Pulmonary artery endothelial cell (primary cell): Measurements from ENCODE around the gene KRT4. TPM values are rescaled to one million over a fixed set of nuclear protein-coding genes. Genes with fewer than 3 reads are reported as not detected.

ENCODE experiments used
- DNase-seq: peaks from one replicate; pipeline ENCODE4 v3.0.0-alpha.2; 2011; ENCODE audit warnings: low read depth, low spot score
- total RNA-seq: library from RNA; depleted of rRNA; stranded (reverse); fragments of >200 nt; gene quantifications from 2 replicates; pipeline ENCODE4 v1.2.3, GENCODE V29; 2014

The KRT4 gene
- total RNA-seq, 1 donor from 2014 or later, result not detected

DNA sequence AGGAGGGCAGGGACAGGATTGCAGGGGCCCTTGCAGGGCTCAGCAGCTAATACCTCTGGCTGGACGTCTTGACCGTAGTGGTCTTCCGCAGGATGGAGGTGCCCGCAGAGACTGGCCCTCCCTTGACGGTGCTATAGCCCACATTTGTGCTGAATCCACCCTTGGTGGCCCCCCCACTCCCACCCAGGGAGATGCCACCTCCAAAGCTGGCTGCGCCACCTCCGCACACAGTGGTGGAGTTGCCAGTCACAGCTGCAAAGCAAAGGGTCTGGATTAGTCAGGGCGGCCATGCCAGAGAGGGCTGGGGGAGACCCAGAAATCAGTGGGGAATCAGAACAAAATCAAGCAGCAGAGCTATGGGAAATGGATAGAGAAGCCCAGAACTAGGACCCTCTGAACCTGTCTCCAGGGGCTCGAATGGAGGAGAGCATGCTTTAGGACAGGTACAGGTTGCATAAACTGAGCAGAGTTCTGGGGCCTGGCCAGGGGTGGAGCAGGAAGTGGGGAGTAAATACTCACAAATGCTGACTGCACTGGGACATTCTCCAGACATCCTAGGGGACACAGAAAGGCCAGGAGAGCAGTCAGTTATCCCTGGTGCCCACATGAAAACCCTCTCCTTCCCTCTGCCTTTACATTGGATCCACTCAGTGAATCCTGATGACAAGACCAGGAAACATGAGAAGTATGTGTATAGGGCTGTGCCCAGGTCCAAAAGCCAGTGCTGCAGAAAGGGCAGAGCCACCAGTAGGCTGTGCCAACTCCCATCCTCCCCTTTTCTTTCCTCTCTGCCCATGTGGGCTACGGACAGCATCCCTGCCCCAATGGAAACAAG is 8.1 kb upstream of the KRT4 start:
- DNase-seq, result no peak

DNA sequence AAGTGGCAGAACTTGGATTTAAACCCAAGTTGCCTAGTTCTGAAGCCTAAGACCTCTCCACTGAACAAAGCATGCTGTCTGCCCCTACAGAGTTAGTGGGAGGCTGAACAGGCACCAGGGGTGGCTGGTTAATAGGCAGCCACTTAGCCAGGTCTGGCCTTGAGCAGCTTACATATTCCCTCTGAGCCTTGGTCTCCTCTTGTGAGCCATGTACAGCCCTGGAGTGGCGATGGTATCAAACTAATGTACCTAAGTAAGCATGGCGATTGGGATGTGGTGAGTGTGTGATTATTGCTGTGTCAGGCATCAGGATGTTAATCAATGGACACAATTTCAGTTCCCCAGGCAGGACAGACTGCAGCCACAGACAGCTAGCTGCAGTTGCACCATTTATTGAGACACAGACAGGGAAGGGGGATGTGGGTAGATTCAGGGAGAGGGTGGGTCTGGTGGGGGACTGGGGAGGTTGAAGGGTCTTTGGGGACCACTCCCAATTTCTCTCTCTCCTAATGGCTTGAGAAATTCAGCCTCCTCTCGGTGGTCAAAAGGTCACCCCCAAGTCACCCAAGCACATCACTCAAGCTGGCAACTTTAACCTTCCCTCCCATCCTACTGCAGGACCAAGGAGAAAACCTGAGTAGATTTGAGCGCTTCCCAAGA is 7.3 kb upstream of the KRT4 start:
- DNase-seq, result no peak

DNA sequence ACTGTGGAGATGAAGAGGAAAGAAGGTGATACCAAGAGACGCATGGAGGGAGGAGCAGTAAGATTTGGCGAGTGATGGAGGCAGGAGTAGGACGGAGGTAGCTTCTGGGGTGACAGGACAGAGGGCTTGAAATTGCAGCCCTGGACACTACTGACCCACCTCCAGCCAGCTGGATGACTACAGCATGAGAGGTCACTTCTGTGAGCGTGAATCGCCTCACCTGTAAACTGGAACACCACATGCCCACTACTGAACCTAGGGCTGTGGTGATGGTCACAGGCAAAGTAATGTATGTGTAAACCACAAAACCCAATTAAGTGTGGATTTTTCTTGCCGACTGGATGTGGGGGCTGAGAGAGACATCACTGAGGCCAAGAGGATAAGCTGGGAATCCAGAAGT is 6.6 kb upstream of the KRT4 start:
- DNase-seq, result no peak

DNA sequence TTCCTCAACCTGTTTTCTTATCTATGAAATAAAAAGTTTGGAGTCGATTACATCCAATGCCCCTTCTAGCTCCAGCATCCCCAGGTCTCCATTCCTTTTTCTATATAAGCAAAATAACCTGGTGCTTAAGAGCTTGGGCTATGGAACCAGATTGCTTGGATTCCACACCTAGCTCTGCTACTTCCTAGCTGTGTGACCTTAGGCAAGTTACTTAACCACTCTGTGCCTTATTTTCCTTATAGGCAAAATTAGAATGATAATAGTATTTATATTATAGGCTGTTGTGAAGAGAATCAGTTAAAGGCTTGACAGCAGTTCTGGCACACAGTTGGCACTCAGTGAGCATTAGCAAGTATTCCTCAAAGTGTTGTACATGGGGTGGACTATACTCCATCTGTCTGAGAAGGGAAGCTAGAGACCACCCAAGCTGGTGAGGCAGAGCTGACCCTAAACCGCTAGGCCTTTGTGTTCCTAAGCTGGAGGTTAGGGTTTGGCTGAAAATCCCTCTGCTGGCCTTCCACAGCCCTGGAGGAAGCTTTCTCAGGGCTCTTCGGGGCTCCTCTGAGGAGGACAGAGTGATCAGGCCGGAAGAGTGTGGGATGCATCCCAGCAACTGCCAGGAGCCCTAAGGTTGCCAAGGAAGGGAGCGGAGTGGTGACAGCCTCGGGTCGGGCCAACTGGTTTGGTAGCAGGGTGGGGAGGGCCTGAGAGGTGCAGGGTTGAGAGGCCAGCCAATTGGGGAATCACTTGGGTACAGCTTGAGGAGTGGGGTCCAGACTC is 6.0 kb upstream of the KRT4 start:
- DNase-seq, result no peak

DNA sequence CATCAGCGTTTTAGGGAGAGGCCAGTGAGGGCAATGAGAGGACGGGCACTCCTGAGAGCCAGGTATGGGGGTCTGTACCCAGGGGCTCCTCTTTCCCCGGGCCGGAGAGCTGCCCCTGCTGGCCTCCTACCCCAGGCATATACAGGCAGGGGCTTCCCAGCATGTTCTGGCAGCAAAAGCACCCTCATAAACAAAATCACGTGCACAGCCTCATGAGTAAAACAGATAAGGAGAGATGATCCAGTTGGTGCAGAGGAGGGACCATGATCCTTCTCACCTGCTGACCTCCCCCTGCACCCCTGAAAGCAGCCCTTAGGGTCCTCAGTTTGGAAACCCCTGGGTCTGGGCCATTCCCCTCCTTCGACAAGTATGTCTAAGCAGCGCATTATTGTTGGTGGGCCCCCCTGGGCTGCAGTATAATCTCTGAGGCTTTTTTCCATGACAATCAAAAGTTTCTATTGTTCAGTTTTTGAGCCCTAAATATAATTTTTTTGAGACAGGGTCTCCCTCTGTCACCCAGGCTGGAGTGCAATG is 5.0 kb upstream of the KRT4 start:
- DNase-seq, result no peak

DNA sequence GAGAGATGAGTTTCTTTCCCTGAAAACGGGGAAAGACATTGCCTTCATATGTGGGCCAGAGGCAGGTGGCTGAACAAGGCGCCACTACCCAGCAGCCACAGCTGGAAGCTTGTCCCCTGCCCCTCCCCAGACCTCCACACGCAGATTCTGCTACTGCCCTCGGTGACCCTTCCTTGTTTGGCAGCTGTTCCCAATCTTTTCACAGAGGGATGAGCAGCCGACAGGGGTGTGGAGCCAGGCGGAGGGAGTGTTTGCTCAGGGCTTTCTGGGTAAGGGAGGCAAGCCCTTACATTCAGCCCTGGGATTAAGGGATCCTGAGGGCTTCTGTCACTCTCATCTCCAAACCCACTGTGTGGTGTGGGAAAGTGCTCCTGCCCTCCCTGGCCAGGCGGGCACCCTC is 4.5 kb upstream of the KRT4 start:
- DNase-seq, result no peak

DNA sequence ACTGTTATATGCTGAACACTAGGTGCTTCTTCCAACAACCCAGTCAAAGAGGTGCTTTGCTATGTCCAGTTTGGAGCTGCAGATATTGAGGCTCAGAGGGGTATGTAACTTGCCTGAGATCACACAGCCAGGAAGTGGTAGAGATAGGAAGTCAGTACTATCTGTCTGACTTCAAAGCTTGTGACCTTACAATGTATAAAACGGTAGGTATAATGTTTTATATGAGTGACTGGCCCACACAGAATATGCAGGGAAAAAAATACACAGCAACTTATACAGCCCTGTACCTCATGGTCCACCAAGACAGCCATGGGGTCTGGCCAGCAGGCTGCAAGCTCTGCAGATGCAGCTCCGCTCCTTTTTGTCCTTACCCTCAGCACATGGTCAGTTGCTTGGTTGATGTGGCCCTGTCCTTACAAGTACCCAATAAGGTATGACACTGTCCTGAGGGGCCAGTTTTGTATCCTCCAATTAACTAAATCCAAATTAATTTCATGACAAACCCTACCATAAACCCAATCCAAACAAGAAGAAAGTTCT is 3.9 kb upstream of the KRT4 start:
- DNase-seq, result no peak

DNA sequence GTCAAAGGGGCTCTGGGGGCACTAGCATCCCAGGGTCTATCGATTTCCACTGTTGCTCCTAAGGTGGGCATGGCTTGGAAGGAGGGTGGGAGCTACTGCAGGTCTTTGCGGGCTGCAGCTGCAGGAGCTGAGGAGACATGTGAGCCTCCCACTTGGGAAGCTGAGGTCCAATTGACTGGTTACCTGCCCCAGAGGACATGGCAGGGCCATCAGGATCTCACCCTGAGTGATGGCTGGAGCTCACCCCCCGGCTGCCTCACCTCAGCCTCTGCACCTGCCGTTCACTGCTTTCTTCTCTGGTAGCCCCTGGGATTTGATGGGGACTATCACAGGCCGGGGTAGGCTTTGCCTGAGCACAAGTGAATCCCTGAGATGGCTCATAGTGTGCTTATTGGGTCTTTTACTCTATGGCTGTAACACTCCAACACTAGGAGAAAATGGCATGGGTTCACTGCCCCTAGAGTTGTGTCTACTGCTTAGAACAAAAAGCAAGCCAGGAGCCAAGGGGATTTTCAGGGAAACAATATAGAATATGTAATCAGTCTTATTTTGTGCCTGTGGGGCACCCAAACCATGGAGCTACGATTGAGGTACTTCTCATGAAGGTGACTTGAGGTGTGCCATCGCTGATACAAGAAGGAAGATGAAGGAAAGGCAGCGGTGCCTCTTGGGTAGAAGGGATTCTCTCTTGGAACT is 3.2 kb upstream of the KRT4 start:
- no peak for DNase-seq

DNA sequence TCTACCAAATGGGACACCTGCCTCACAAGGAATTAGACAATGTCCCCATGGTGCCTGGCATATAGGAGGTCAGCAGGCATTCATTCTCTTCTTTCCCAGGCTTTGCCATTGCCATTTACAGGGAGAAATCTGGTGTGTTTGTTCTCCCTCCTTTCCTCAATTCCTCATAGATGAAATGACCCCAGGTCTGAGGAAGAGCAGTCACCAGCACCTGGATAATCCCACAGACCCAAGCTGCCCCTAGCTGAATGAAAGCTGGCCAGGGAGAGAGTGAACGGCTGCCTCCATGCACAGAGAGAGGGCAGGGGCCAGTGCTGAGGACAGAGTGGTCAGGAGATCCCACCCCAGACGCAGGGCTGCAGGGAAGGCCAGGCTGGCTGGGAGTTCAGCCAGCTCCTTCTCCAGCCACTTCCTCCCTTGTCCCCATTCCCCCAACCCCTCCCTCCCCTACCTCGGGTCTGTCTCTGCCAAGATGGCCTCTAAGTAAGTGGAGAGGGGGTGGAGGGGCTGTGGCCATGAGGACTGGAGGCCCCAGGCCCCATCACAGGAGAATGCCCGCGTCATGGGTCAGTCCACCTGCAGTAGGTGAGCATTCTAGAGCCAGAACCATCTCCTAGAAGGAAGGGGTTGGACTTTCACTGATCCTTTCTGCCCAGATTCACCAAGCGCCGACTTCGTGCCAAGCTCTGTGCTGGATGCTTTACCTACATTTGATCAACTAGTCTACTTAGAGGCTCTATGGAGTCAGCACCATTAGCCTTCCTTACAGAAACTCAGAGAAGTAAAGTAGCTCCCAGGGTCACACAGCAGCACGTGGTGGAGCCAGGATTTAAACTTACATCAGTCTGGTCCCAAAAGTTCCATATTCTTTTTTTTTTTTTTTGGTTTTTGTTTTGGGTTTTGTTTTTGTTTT is 2.0 kb upstream of the KRT4 start:
- DNase-seq, result no peak

DNA sequence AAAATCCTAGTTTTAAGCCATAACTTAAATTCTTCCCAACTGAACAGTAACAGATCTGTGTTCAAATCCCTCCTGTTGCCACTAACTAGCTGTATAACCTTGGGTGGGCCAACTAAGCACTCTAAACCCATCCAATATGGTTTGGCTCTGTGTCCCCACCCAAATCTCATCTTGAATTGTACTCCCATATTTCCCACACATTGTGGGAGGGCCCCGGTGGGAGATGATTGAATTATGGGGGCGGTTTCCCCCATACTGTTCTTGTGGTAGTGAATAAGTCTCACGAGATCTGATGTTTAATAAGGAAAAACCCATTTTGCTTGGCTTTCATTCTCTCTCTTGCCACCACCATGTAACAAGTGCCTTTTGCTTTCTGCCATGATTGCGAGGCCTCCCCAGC is 1.2 kb upstream of the KRT4 start:
- no peak for DNase-seq

DNA sequence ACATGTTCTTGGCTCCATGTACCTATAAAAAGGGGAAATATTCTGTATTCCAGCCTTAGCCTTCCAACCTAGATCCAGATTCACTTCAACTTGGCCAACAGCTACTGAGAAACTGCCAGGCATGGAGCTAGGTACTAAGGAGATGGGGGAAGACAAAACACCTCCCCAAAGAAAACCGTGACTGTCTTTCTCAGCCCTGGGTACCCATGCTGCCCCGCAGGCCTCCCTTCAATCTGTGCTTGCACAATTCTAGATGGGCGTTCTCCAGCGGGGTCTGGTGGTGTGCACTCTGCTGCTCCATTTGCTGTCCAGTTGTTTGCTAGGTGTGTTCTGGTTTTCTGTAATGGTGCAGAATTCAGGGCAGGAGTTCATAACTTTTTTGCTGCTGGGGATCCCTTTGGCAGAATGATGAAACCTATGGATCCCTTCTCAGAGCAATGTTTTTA is 817 bp upstream of the KRT4 start:
- no peak for DNase-seq

DNA sequence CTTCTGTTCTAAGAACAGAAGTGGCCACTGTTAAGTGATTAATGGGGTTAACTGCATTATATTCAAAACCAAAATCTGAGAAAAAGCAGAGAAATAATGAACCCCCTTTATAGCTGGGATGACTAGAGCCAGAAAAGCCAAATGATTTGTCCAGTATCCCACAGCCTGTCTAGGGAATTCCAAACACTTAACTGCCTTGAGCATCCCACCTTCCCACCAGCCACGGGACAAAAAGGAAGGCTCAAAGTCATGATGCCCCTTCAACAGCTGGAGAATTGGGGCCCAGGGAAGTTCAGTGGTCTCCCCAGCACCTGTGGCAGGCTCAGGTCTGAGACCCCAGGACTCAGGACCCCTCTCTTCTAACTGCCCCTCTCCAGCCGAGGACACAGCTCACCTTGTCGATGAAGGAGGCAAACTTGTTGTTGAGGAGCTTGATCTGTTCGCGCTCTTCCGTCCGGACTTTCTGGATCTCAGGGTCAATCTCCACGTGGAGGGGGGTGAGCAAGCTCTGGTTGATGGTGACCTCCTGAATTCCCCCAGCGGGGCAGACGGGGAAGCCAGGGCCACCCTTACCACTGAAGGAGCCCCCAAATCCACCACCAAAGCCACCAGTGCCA is 605 bp downstream of the KRT4 start:
- DNase-seq, result no peak

DNA sequence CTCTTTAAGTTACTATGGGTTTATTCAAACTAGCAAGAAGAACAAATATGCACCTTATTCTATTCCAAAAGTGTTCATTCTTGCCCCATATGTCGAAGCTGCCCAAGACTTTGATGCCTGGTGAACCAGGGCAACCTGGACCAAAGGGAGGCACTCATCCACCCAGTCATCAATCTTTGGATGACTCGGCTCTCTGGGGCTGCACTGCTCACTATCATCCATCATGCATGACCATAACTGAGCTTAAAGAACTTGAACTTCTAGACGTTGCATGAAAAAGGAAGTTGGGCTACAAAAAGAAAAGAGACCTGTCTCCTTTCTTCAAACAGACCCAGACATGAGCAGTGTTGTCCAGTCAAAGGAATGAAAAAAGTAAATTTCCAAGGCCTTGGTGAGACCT is 1.2 kb downstream of the KRT4 start:
- no peak for DNase-seq

DNA sequence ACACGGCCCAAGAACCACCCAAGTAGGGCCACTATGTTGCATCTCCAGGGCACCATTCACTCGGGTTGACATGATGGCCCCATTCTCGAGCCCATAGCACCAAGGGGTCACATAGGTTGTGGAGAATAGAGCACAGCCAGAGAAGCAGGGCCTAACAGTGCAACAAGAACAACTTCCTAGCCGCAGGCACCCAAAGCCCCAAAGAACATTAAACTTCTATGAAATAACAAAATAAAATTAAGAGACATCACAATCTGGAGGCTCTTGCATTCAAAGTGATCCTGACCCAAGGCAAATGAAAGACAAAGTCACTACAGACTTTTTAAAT is 1.9 kb downstream of the KRT4 start:
- DNase-seq, result no peak

DNA sequence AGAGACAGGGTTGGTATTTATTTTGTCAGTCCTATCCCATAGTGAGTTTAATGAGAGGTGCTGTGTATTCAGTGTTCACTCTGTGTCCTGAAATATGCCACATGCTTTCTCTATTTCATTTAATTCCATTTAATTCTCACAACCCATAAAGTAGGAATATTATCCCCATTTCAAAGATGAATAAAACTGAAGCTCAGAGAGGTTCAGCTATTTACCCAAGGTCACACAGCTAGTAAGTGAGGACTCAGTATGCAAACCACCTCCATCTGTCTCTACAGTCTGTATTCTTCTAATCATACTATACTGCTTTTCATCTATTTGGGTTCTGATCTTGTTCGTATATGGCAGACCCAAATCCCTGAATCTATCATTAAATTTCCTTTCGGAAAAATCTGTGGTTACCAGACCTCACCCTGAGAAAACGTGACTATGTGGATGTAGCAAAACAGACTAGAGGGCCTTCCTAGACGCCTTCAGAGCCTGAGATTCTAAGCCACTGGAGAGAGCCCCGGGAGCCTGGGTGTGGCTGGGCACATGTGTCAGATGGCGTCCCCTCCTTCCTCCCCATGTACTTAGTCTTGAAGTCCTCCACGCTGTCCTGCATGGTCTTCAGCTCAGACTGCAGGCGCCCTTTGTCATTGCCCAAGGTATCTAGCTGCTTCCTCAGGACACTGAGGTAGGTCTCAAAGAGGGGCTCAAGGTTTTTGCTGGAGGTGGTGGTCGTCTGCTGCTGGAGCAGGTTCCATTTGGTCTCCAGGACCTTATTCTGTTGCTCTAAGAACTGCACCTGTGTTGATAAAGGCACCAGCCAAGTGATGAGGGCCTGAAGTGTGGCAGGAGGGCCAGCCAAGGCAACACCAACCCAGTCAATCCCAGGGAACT is 2.5 kb downstream of the KRT4 start:
- DNase-seq, result no peak

DNA sequence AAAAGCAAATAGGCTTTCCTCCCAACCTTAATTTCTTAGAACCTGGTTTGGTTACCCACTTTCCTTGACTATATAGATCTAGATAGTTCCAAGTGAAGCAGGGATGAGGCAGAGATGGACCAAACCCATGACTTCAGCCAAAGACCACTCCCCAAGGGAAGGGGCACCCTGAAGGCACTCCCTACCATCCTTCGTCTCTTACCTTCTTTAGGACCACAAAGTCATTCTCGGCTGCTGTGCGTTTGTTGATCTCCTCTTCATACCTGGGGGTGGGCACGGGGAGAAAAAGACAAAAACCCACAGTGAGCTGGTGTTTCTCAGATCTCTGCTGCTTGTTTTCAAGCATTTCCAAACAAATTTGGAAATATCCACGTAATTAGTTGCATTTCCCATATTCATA is 3.4 kb downstream of the KRT4 start:
- no peak for DNase-seq

DNA sequence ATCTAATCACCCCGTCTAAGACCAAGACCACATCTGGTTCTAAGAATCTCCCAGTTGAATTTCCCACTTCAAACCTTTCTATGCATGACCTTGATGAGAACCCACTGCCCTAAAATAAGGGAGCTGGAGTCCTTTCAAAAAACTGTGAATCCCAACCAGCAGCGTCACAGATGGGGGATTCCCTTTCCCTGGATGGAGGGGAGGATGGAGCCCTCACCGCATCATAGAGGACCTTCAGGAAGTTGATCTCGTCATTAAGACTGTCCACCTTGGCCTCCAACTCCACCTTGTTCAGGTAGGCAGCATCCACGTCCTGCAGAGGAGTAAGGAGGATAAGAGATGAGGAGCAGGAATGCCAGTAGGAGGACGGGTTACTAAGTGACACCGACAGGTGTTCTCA is 4.8 kb downstream of the KRT4 start:
- no peak for DNase-seq

DNA sequence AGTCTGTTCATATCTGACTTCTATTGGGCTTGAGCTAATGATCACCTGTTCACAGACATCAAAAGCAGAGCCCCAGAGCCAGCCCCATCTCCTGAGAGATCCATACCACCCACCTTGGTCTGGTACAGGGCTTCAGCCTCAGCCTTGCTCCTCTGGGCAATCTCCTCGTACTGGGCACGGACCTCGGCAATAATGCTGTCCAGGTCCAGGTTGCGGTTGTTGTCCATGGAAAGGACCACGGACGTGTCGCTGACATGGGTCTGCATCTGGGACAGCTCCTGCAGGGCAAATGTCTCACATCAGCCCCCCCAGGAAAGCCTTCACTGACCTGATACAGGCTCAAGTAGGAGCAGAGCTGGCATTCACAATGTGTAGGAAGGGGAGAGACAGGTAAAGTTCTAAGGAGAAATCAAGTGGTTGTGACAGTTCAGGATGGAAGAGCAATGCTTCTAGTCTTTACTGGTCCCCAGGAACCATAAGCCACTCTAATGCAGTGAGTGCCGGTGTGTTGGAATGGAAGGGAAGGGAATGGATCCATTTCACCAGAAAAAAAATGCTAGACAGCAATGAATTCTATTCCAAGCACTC is 5.2 kb downstream of the KRT4 start:
- DNase-seq, result no peak
